Breast epithelium (tissue), 4 donors: Measurements from ENCODE around the gene SPATA33. TPM values are rescaled to one million over a fixed set of nuclear protein-coding genes. Genes with fewer than 3 reads are reported as not detected.
"Not testable (repeated sequence)": the region's sequence is repeated elsewhere in the genome, so short reads cannot be mapped to it uniquely, and the experiment has no call there.

ENCODE experiments used
- DNase-seq, 2 donors: peaks; one replicate each; pipeline ENCODE4 v3.0.0-alpha.2; 2019; ENCODE audit warnings: low spot score in 2 of 2
- H3K27ac ChIP-seq, 2 donors: fragments of 200-600 bp; sonication (generic) in 1 of 2; one replicate each; pipeline ENCODE4 v1.5.1; 2016 to 2019; ENCODE audit warnings: mild to moderate bottlenecking in 1 of 2
- H3K27me3 ChIP-seq, 2 donors: fragments of 200-600 bp; sonication (generic) in 1 of 2; one replicate each; pipeline versions ENCODE4 v1.5.1 to v1.6.0; 2017 to 2019; ENCODE audit warnings: control low read depth in 1 of 2, mild to moderate bottlenecking in 1 of 2
- H3K36me3 ChIP-seq: fragments of 200-600 bp; one replicate; pipeline ENCODE4 v1.5.1; 2019
- H3K4me1 ChIP-seq, 2 donors: fragments of 200-600 bp; sonication (generic); one replicate each; pipeline ENCODE4 v1.5.1; 2016 to 2019; ENCODE audit warnings: control low read depth in 1 of 2
- H3K4me3 ChIP-seq, 3 donors: fragments of 200-600 bp; sonication (generic); 1 replicate in 2 of 3; 2 replicates in 1 of 3; pipeline ENCODE4 v1.5.1; 2016 to 2019; ENCODE audit warnings: mild to moderate bottlenecking in 3 of 3, moderate library complexity in 2 of 3
- H3K9me3 ChIP-seq, 2 donors: fragments of 200-600 bp; sonication (generic) in 1 of 2; one replicate each; pipeline ENCODE4 v1.5.1; 2016 to 2019; ENCODE audit warnings: control low read depth in 1 of 2
- CTCF ChIP-seq, 3 donors: fragments of 450-650 bp; IDR thresholded peaks; one replicate each; pipeline ENCODE4 v1.5.1; 2016 to 2017; ENCODE audit warnings: antibody characterized with exemption in 3 of 3, mild to moderate bottlenecking in 3 of 3, moderate library complexity in 3 of 3
- POLR2A ChIP-seq: fragments of 450-650 bp; IDR thresholded peaks from one replicate; pipeline ENCODE4 v1.6.1; 2016; ENCODE audit warnings: antibody characterized with exemption, mild to moderate bottlenecking, moderate library complexity
- POLR2AphosphoS5 ChIP-seq, 3 donors: sonication (generic); formaldehyde crosslinking; IDR thresholded peaks; one replicate each; pipeline ENCODE4 v1.6.1; 2017; ENCODE audit warnings: antibody characterized with exemption in 3 of 3
- intact Hi-C: fragments of 100-400 bp; cut with DNase I; formaldehyde crosslinking; loops from one replicate; pipeline ENCODE4 v1.15.1; 2023; ENCODE audit warnings: low total_unique reads
- total RNA-seq, 3 donors: library from RNA; depleted of rRNA; stranded (reverse); fragments of >200 nt; gene quantifications; one replicate each; pipeline ENCODE4 v1.1.0, GENCODE V29; 2016

Gene SPATA33
- total RNA-seq, 3 donors from 2014 or later, result 3.8 to 7.2 (median 5.9) TPM

GRCh38 chr16:89687092-89687940 lies 29.7 kb downstream of the SPATA33 start:
- intact Hi-C loops, result no loop called here
- Histone ChIP-seq H3K27ac (peak overlapping the region; percentile 77 to 93), H3K4me3 (peak overlapping the region; percentile 76 to 87 (median 77)), H3K9me3 (no peaks in the 10 kb centered on the region), H3K4me1 (peaks cover 7% of the 10 kb centered on the region in 2 donors), H3K36me3 (no peaks in the 10 kb centered on the region), H3K27me3 (no peaks in the 10 kb centered on the region)
- no peak for DNase-seq
- TF ChIP-seq CTCF (IDR thresholded peaks at IDR 0.05) (no peak), POLR2A (no peak), POLR2AphosphoS5 (IDR thresholded peaks at IDR 0.05) (no peak)

- Histone ChIP-seq H3K36me3 (no peaks in the 10 kb centered on the region), H3K27me3 (no peaks in the 10 kb centered on the region), H3K27ac (no peak overlapping the region), H3K4me1 (peaks cover 7% of the 10 kb centered on the region in 2 donors), H3K4me3 (no peak overlapping the region), H3K9me3 (no peaks in the 10 kb centered on the region)
- no peak for DNase-seq
- no peak for TF ChIP-seq POLR2AphosphoS5 (IDR thresholded peaks at IDR 0.05)
- TF ChIP-seq POLR2A, result no peak
- no peak for TF ChIP-seq CTCF (IDR thresholded peaks at IDR 0.05)
- intact Hi-C loops, result no loop called here
Observed at GRCh38 chr16:89688395-89688794, 30.8 kb downstream of the SPATA33 start.

GRCh38 chr16:89689142-89689541 lies 31.5 kb downstream of the SPATA33 start:
- H3K9me3 ChIP-seq, result no peaks in the 10 kb centered on the region
- intact Hi-C loops, result no loop called here
- no peak overlapping the region for H3K4me3 ChIP-seq
- H3K27ac ChIP-seq, result no peak overlapping the region
- TF ChIP-seq CTCF (IDR thresholded peaks at IDR 0.05), result no peak
- TF ChIP-seq POLR2A, result no peak
- TF ChIP-seq POLR2AphosphoS5 (IDR thresholded peaks at IDR 0.05), result no peak
- H3K36me3 ChIP-seq, result no peaks in the 10 kb centered on the region
- H3K27me3 ChIP-seq, result no peaks in the 10 kb centered on the region
- H3K4me1 ChIP-seq, result peaks cover 7% of the 10 kb centered on the region in 2 donors
- no peak for DNase-seq

- intact Hi-C loops, H3K4me3 ChIP-seq, H3K4me1 ChIP-seq, H3K9me3 ChIP-seq, DNase-seq, H3K36me3 ChIP-seq, H3K27ac ChIP-seq, H3K27me3 ChIP-seq: not testable (repeated sequence)
Observed at GRCh38 chr16:89689621-89690020, 32.0 kb downstream of the SPATA33 start.

GRCh38 chr16:89690392-89690901 lies 32.8 kb downstream of the SPATA33 start:
- intact Hi-C loops, result no loop called here

More at GRCh38 chr16:89690392-89690901, 32.8 kb downstream of the SPATA33 start:
- TF ChIP-seq POLR2A (no peak), CTCF (IDR thresholded peaks at IDR 0.05) (no peak), POLR2AphosphoS5 (IDR thresholded peaks at IDR 0.05) (no peak)
- Histone ChIP-seq H3K27me3 (no peaks in the 10 kb centered on the region), H3K9me3 (no peaks in the 10 kb centered on the region), H3K4me3 (no peak overlapping the region), H3K27ac (no peak overlapping the region), H3K36me3 (no peaks in the 10 kb centered on the region), H3K4me1 (peaks cover 7% of the 10 kb centered on the region in 2 donors)
- DNase-seq, result no peak
